Urinary bladder (tissue), 4 donors: ENCODE results near the gene BHLHE23. TPM values are rescaled to one million over a fixed set of nuclear protein-coding genes. Genes with fewer than 3 reads are reported as not detected.

Source experiments
- DNase-seq: peaks from one replicate; pipeline ENCODE4 v3.0.0-alpha.2; 2015; ENCODE audit errors: extremely low spot score
- H3K27ac ChIP-seq: one replicate; pipeline ENCODE4 v1.5.1; 2013; ENCODE audit warnings: low read depth, mild to moderate bottlenecking, moderate library complexity
- H3K36me3 ChIP-seq: one replicate; pipeline ENCODE4 v1.6.1; 2013; ENCODE audit warnings: mild to moderate bottlenecking, moderate library complexity; ENCODE audit not compliant: insufficient read depth
- H3K4me1 ChIP-seq: one replicate; pipeline ENCODE4 v1.6.1; 2013; ENCODE audit warnings: mild to moderate bottlenecking, moderate library complexity; ENCODE audit not compliant: insufficient read depth
- H3K4me3 ChIP-seq: one replicate; pipeline ENCODE4 v1.5.1; 2013; ENCODE audit warnings: low read depth, low read length
- WGBS: extraction: QIAGEN DNeasy Blood & Tissue Kit; methylation state at CpG from one replicate; pipeline ENCODE4 v1.1.7; 2013; 5-methylcytosine and 5-hydroxymethylcytosine counted together
- polyA plus RNA-seq: library from polyadenylated mRNA; stranded (reverse); fragments of 200-250 nt; gene quantifications from one replicate; pipeline ENCODE4 v1.2.3, GENCODE V29; 2013
- total RNA-seq: library from RNA; depleted of rRNA; stranded (reverse); fragments of >200 nt; gene quantifications from one replicate; pipeline ENCODE4 v1.2.3, GENCODE V29; 2014
- donor health status: healthy with polysubstance abuse.
- donor health status: healthy.

BHLHE23 gene
- total RNA-seq (0.26 TPM), polyA plus RNA-seq (not detected)

GRCh38 chr20:63006540-63007359, at the start of gene BHLHE23:
Gene BHLHE23 (minus strand): TSS chr20:63006964. CDS start chr20:63006774, 190 bp downstream.
- no peak for DNase-seq
- under 1% methylated on average over 110 of the region's 110 CpGs for WGBS
- no peaks in the 10 kb centered on the region for H3K36me3 ChIP-seq
- no peak within 1 kb of the TSS for H3K27ac ChIP-seq
- H3K4me3 ChIP-seq, result peak within 1 kb of the TSS; percentile 4
- peaks cover 2% of the 10 kb centered on the region for H3K4me1 ChIP-seq

- WGBS, result 48% methylated on average over 15 of the region's 15 CpGs
- no peak for DNase-seq
- no peaks in the 10 kb centered on the region for H3K36me3 ChIP-seq
- no peak overlapping the region for H3K4me3 ChIP-seq
- no peak overlapping the region for H3K27ac ChIP-seq
- no peaks in the 10 kb centered on the region for H3K4me1 ChIP-seq
Measured at GRCh38 chr20:63055575-63056235, 48.9 kb upstream of the BHLHE23 start.

GRCh38 chr20:63054681-63055240, 48.0 kb upstream of the BHLHE23 start:
- H3K27ac ChIP-seq, result no peak overlapping the region
- H3K36me3 ChIP-seq, result no peaks in the 10 kb centered on the region
- H3K4me3 ChIP-seq, result no peak overlapping the region
- no peak for DNase-seq
- H3K4me1 ChIP-seq, result no peaks in the 10 kb centered on the region
- WGBS, result 78% methylated on average over 11 of the region's 11 CpGs

DNA sequence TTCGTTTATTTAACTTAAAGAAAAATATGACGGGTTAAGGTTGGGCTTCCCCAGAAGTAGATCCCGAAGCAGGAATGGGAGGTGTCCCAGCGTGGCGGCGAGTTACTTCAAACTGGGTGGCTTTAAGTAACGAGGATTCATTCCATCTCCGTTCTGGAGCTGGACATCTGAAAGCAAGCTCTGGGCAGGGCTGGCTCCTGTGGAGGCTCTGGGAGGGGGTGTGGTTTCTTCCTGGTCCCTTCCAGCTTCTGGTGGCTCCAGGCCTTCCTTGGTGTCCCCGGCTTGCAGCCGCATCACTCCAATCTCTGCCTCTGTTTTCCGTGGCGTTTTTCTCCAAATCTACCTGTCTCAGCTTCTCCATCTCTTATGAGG, 47.3 kb upstream of the BHLHE23 start:
- no peaks in the 10 kb centered on the region for H3K36me3 ChIP-seq
- H3K27ac ChIP-seq, result no peak overlapping the region
- H3K4me3 ChIP-seq, result no peak overlapping the region
- no peak for DNase-seq
- no peaks in the 10 kb centered on the region for H3K4me1 ChIP-seq
- whole genome bisulfite sequencing, result 79% methylated on average over 12 of the region's 12 CpGs

DNA sequence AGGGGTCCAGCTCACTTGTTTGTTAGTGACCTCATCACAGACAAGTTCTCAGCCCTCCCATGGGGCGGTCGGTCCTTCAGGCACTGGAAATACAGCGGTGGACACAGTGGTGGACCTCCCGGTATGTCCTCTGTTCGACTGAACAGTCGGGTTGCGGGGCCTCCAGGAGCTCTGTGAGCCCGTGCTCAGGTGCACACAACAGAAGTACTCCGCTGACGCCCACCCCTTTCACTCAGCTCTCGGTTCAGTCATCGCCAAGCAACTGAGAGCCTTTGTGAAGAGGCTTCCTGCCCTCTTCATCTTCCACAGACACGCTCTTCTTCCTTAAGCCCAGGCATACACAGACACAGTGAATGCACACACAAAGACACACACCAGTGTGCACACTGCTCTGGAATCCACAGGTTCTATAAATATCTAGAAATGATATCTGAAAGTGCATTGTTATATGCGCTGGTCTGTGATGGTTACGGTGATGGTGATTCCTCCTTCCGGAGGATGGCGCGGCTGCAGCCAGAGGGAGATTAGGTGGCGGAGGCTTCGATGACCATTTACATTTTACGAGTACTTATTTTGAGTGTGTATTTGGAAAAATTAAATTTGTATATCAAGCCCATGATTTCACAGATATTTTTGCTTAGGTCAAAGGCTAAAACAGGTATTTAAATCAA, 46.8 kb upstream of the BHLHE23 start:
- Histone ChIP-seq H3K4me1 (no peaks in the 10 kb centered on the region), H3K27ac (no peak overlapping the region), H3K4me3 (no peak overlapping the region), H3K36me3 (no peaks in the 10 kb centered on the region)
- 75% methylated on average over 21 of the region's 21 CpGs for WGBS
- DNase-seq, result no peak

DNA sequence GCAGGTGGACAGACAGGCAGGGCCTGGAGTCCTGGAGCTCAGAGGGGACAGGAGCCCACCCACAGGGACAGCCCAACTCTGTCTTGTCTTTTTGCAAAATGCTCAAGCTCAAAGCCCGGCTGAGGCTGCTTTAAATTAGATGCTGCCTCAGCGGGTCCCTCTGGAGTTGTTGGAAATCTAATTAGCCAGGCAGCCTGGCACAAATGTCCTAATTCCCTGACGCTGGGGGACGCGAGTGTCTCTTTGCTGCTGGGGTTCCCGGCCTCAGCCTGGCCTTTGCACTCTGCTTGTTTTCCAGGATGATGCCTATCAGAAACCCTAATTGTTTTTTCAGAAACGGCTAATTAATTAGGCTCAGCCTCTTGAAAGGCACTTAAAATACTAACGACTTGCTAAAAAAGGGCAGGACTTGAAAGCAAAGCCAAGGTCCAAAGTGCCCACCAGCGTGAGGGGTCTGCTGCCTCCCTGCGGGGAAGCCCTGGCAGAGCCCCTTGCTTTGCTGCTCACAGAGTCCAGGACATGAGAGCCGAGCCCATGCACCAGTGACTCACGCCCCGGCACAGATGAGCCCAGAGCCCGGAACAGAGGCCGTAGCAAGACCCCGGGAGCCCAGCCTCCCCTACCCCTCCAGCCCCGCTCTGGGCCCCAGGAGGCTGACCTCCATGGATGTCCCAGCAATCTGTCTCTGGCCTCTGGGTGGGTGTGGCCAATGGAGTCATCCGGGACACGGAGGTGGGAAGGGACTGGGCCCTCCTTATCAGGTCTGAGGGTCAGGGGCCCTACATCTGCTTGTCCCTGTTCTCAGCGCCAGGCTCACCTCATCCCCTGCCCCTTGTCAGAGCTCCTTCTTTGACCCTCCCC, 46.0 kb upstream of the BHLHE23 start:
- WGBS, result 32% methylated on average over 20 of the region's 20 CpGs
- H3K36me3 ChIP-seq, result no peaks in the 10 kb centered on the region
- no peak overlapping the region for H3K27ac ChIP-seq
- DNase-seq, result no peak
- H3K4me3 ChIP-seq, result no peak overlapping the region
- H3K4me1 ChIP-seq, result no peaks in the 10 kb centered on the region

DNA sequence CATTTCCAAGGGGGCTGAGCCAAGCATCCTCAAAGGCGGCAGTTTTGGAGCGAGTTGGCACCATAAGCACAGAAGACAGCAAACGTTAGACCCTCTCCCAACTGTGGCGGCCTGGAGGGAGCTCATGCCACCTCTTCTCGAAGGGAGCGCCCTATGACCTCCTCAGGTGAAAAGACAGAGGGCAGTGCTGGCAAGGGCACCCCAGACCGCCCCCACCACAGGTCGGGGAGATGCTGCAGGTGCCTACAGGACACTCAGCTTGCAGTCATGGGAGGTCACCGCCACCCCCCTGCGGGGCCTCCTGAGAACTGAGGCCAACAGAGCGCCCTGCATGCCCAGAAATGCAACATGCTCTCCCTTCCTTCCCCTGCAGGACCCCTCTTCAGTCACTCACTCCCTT, 45.1 kb upstream of the BHLHE23 start:
- Histone ChIP-seq H3K27ac (no peak overlapping the region), H3K36me3 (no peaks in the 10 kb centered on the region), H3K4me1 (no peaks in the 10 kb centered on the region), H3K4me3 (no peak overlapping the region)
- DNase-seq, result no peak
- 80% methylated on average over 11 of the region's 11 CpGs for WGBS

GRCh38 chr20:63051186-63051860, 44.6 kb upstream of the BHLHE23 start:
- Histone ChIP-seq H3K4me3 (no peak overlapping the region), H3K4me1 (no peaks in the 10 kb centered on the region), H3K27ac (no peak overlapping the region), H3K36me3 (no peaks in the 10 kb centered on the region)
- 89% methylated on average over 13 of the region's 13 CpGs for WGBS
- DNase-seq, result no peak

- WGBS, result 80% methylated on average over 13 of the region's 13 CpGs
- no peak overlapping the region for H3K4me3 ChIP-seq
- H3K36me3 ChIP-seq, result no peaks in the 10 kb centered on the region
- no peaks in the 10 kb centered on the region for H3K4me1 ChIP-seq
- no peak overlapping the region for H3K27ac ChIP-seq
- DNase-seq, result no peak
Measured at GRCh38 chr20:63050406-63050805, 43.6 kb upstream of the BHLHE23 start.

- no peak for DNase-seq
- H3K4me1 ChIP-seq, result no peaks in the 10 kb centered on the region
- H3K36me3 ChIP-seq, result no peaks in the 10 kb centered on the region
- H3K27ac ChIP-seq, result no peak overlapping the region
- 88% methylated on average over 19 of the region's 19 CpGs for WGBS
- H3K4me3 ChIP-seq, result no peak overlapping the region
Measured at GRCh38 chr20:63049561-63050221, 42.9 kb upstream of the BHLHE23 start.

DNA sequence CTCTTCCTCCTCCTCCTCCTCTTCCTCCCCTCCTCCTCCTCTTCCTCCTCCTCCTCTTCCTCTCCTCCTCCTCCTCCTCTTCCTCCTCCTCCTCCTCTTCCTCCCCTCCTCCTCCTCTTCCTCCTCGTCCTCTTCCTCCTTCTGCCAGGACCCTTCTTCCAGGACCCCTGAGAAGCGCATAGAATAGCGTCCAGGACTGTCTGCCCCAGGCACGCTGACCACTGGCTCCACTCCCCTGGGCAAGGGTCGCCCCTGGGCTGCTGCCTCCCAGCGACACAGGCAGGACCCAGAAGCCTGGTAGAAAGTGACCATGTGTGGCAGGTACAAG, 42.4 kb upstream of the BHLHE23 start:
- no peak for DNase-seq
- H3K4me3 ChIP-seq, result no peak overlapping the region
- WGBS, result 80% methylated on average over 6 of the region's 6 CpGs
- no peak overlapping the region for H3K27ac ChIP-seq
- H3K36me3 ChIP-seq, result no peaks in the 10 kb centered on the region
- H3K4me1 ChIP-seq, result no peaks in the 10 kb centered on the region

- H3K27ac ChIP-seq, result no peak overlapping the region
- no peak for DNase-seq
- no peaks in the 10 kb centered on the region for H3K4me1 ChIP-seq
- 86% methylated on average over 12 of the region's 12 CpGs for WGBS
- H3K36me3 ChIP-seq, result no peaks in the 10 kb centered on the region
- H3K4me3 ChIP-seq, result no peak overlapping the region
Measured at GRCh38 chr20:63048516-63049190, 41.9 kb upstream of the BHLHE23 start.
